ENCODE results near the gene GNAS. TPM values are rescaled to one million over a fixed set of nuclear protein-coding genes. Genes with fewer than 3 reads are reported as not detected.

GNAS gene
- total RNA-seq, 3 donors from 2014 or later (not counting 1 experiment from before 2014, with no cell fraction given): 530 to 823 (median 582) TPM

DNA sequence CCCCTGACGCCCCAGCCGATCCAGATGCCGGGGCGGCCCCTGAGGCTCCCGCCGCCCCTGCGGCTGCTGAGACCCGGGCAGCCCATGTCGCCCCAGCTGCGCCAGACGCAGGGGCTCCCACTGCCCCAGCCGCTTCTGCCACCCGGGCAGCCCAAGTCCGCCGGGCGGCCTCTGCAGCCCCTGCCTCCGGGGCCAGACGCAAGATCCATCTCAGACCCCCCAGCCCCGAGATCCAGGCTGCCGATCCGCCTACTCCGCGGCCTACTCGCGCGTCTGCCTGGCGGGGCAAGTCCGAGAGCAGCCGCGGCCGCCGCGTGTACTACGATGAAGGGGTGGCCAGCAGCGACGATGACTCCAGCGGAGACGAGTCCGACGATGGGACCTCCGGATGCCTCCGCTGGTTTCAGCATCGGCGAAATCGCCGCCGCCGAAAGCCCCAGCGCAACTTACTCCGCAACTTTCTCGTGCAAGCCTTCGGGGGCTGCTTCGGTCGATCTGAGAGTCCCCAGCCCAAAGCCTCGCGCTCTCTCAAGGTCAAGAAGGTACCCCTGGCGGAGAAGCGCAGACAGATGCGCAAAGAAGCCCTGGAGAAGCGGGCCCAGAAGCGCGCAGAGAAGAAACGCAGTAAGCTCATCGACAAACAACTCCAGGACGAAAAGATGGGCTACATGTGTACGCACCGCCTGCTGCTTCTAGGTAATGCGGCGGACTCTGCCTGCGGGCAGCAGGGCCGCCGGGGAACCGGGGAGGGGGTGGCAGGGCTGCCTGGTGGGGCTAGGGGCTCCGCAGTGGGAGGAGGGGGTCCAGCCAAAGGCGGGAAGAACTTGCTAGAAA, 2.3 kb downstream of the GNAS start:
- no peak for ATAC-seq
- TF ChIP-seq CTCF (IDR thresholded peaks at IDR 0.05): no peak
- no peak overlapping the region for H3K4me3 ChIP-seq (ENCODE audit: low read length)

DNA sequence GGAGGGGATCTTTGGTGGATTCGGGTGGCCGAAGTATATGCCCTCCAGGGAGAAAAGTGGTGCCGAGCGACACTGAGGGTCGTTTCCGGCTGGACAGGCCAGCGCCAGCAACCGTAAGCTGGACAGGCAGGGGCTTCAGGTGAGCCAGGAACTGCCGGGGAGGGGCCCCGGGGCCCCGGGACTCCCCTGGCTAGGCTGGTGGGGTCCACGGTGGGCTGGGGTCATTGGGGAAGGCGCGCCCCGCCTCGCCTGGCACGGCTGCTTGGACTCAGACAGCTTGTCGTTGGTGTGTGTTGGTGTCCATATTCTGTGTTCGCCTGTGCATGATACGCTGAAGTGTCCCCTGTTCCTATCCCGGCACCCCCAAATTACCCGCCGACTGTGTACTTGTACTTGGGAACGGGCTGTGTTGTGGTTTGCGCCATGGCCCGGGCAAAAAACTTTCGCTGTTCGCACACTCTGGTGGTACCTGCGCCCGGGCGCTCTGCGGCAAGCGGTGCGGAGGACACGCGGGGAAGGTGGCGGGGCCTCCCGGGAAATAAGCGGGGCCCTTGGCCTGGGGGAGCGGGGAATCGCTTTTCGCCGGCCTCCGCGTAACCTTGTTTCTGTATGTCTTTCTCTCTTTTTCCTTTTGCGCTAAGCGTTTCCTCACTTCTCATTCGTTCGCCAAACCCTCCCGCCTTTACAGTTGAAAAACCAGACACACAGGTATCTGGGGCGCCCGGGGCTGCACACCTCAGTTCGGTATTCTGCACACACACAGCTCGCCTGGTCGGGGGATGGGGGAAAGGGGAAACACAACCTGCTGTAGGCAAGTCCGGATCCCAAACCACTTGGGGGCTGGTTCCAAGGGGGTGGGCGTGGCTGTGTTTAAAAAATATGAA, 3.2 kb downstream of the GNAS start:
- H3K27me3 Mint-ChIP-seq (ENCODE audit: low read depth in 2 of 2): peaks cover 45 to 66% of the 10 kb centered on the region in 2 donors
- TF ChIP-seq CTCF (IDR thresholded peaks at IDR 0.05): no peak
- Histone ChIP-seq H3K9me3 (ENCODE audit: control insufficient read depth, insufficient read depth, low read length) (peaks cover 3% of the 10 kb centered on the region), H3K27me3 (ENCODE audit: control insufficient read depth, insufficient read depth, low read length) (peaks cover 30% of the 10 kb centered on the region), H3K27ac (ENCODE audit: low read length) (no peak overlapping the region), H3K4me3 (ENCODE audit: low read length) (no peak overlapping the region), H3K36me3 (ENCODE audit: control insufficient read depth, insufficient read depth, low read length) (no peaks in the 10 kb centered on the region), H3K4me1 (ENCODE audit: control insufficient read depth, insufficient read depth, low read length) (peaks cover 37% of the 10 kb centered on the region)
- DNase-seq (no peak), ATAC-seq (no peak)
- H3K36me3 Mint-ChIP-seq: no peaks in the 10 kb centered on the region
- intact Hi-C loops (cut with micrococcal nuclease): no loop called here
- no peak overlapping the region for H3K4me3 Mint-ChIP-seq
- H3K4me1 Mint-ChIP-seq: peaks cover 0 to 16% of the 10 kb centered on the region in 2 donors
- no peak overlapping the region for H3K27ac Mint-ChIP-seq
- no peaks in the 10 kb centered on the region for H3K9me3 Mint-ChIP-seq
- 49% methylated on average over 57 of the region's 57 CpGs for WGBS (ENCODE audit: insufficient coverage)

More for the DNA sequence above, 2.3 kb downstream of the GNAS start:
- 51% methylated on average over 75 of the region's 75 CpGs for WGBS (ENCODE audit: insufficient coverage)
- H3K4me1 ChIP-seq (ENCODE audit: control insufficient read depth, insufficient read depth, low read length): peaks cover 42% of the 10 kb centered on the region
- DNase-seq: peak in 1 of 2 donors; percentile 20
- Mint-ChIP-seq H3K36me3 (no peaks in the 10 kb centered on the region), H3K27ac (no peak overlapping the region), H3K4me1 (peaks cover 0 to 25% of the 10 kb centered on the region in 2 donors), H3K27me3 (ENCODE audit: low read depth in 2 of 2) (peaks cover 51 to 65% of the 10 kb centered on the region in 2 donors), H3K9me3 (no peaks in the 10 kb centered on the region), H3K4me3 (no peak overlapping the region)
- H3K9me3 ChIP-seq (ENCODE audit: control insufficient read depth, insufficient read depth, low read length): peaks cover 3% of the 10 kb centered on the region
- no peak overlapping the region for H3K27ac ChIP-seq (ENCODE audit: low read length)
- H3K27me3 ChIP-seq (ENCODE audit: control insufficient read depth, insufficient read depth, low read length): peaks cover 31% of the 10 kb centered on the region
- intact Hi-C loops (cut with micrococcal nuclease): loop anchor here (5.0 kb wide), 1 partner anchor 203 kb away; the partner anchor contains the start of gene STX16
- no peaks in the 10 kb centered on the region for H3K36me3 ChIP-seq (ENCODE audit: control insufficient read depth, insufficient read depth, low read length)

DNA sequence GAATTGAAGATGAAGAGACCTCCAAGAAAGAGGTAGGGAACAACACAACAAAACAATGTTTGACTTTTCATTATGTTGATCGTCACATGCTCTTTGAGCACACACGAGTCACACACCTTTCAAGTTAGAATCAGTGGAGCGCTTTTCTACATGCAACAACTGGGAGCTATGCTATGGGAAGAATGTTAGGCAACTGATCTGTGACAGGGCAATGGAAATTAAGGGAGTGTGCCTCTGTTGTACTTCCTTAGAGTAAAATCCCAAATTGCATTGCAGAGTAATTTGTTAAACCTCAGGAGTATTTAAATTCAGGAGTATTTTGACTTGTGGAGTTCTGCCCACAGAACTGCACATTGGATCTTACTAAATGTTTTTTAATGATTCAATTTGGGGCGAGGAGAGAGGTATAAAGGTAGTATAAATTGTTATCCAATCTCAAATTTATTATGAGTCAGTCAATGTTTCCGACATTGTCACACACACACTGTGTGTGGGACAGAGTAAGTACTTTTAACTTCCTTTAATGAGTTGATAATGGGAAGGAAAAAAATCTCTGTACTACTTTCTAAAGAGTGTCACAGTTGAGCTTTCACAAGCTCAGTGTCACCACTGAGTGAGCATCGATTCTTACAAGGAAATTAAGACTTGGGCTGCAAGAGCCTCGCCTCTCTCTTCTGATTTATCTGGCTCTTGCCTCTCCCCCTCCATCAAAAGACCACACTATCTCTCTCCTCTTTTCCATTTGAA, 10.7 kb downstream of the GNAS start:
- H3K36me3 Mint-ChIP-seq: no peaks in the 10 kb centered on the region
- Histone ChIP-seq H3K27ac (ENCODE audit: low read length) (no peak overlapping the region), H3K4me1 (ENCODE audit: control insufficient read depth, insufficient read depth, low read length) (no peaks in the 10 kb centered on the region), H3K4me3 (ENCODE audit: low read length) (no peak overlapping the region), H3K36me3 (ENCODE audit: control insufficient read depth, insufficient read depth, low read length) (no peaks in the 10 kb centered on the region), H3K9me3 (ENCODE audit: control insufficient read depth, insufficient read depth, low read length) (no peaks in the 10 kb centered on the region), H3K27me3 (ENCODE audit: control insufficient read depth, insufficient read depth, low read length) (no peaks in the 10 kb centered on the region)
- peaks cover 25 to 52% of the 10 kb centered on the region in 2 donors for H3K27me3 Mint-ChIP-seq (ENCODE audit: low read depth in 2 of 2)
- no peaks in the 10 kb centered on the region for H3K4me1 Mint-ChIP-seq
- no peak overlapping the region for H3K4me3 Mint-ChIP-seq
- no peak for TF ChIP-seq CTCF (IDR thresholded peaks at IDR 0.05)
- 86% methylated on average over 6 of the region's 7 CpGs for WGBS (ENCODE audit: insufficient coverage)
- H3K27ac Mint-ChIP-seq: no peak overlapping the region
- DNase-seq (no peak), ATAC-seq (no peak)
- intact Hi-C loops (cut with micrococcal nuclease): no loop called here
- H3K9me3 Mint-ChIP-seq: no peaks in the 10 kb centered on the region

All from natural killer cell (primary cell).